ENCODE measurements around the gene DENND1A. TPM values are rescaled to one million over a fixed set of nuclear protein-coding genes. Genes with fewer than 3 reads are reported as not detected.

DENND1A gene
- total and polyA plus RNA-seq, 2 experiments from 2014 or later, result 13.1 to 28.7 TPM

DNA sequence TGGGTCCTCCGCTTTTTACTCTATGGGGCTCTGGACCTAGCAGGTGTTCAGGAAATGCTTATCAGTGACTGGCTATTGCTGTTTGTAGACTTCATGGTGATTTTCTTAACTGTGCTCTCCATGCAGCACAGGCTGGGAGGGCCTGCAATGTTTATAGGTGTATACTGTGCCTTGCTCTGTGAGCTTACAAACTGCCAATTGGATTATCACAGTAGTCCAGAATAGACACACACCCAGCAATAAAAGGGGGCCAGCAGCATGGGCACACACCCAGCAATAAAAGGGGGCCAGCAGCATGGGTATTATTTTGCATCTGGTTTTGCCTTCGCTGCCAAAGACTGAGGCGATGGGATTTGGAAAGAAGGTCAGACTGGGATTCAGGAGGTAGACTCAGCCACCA is 473.9 kb downstream of the DENND1A start (continued):
- TF ChIP-seq CREB1 (CRISPR knock-in tag; IDR thresholded peaks at IDR 0.05; ENCODE audit: low read depth), result no peak
- no peak for TF ChIP-seq EZH2phosphoT487 (IDR thresholded peaks at IDR 0.05; ENCODE audit: unreplicated experiment)
- TF ChIP-seq, protein P1, sequence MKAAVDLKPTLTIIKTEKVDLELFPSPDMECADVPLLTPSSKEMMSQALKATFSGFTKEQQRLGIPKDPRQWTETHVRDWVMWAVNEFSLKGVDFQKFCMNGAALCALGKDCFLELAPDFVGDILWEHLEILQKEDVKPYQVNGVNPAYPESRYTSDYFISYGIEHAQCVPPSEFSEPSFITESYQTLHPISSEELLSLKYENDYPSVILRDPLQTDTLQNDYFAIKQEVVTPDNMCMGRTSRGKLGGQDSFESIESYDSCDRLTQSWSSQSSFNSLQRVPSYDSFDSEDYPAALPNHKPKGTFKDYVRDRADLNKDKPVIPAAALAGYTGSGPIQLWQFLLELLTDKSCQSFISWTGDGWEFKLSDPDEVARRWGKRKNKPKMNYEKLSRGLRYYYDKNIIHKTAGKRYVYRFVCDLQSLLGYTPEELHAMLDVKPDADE (IDR thresholded peaks at IDR 0.05), result no peak
- no peak for TF ChIP-seq EZH2 (IDR thresholded peaks at IDR 0.05; ENCODE audit: low read depth, unreplicated experiment)
- no peak for TF ChIP-seq POLR2AphosphoS5 (IDR thresholded peaks at IDR 0.05; ENCODE audit: low read depth)
- no peak for TF ChIP-seq STAT1 (IDR thresholded peaks at IDR 0.05; ENCODE audit: unreplicated experiment)
- TF ChIP-seq ZNF331 (CRISPR knock-in tag; IDR thresholded peaks at IDR 0.05; ENCODE audit: low read depth), result no peak
- no peak for TF ChIP-seq NANOG (IDR thresholded peaks at IDR 0.05; ENCODE audit: borderline replicate concordance)
- TF ChIP-seq ZNF114 (CRISPR knock-in tag; IDR thresholded peaks at IDR 0.05), result no peak
- TF ChIP-seq, protein P2, sequence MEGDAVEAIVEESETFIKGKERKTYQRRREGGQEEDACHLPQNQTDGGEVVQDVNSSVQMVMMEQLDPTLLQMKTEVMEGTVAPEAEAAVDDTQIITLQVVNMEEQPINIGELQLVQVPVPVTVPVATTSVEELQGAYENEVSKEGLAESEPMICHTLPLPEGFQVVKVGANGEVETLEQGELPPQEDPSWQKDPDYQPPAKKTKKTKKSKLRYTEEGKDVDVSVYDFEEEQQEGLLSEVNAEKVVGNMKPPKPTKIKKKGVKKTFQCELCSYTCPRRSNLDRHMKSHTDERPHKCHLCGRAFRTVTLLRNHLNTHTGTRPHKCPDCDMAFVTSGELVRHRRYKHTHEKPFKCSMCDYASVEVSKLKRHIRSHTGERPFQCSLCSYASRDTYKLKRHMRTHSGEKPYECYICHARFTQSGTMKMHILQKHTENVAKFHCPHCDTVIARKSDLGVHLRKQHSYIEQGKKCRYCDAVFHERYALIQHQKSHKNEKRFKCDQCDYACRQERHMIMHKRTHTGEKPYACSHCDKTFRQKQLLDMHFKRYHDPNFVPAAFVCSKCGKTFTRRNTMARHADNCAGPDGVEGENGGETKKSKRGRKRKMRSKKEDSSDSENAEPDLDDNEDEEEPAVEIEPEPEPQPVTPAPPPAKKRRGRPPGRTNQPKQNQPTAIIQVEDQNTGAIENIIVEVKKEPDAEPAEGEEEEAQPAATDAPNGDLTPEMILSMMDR (conservative IDR thresholded peaks at IDR 0.05; ENCODE audit: low read depth in 2 of 2), result no peak
- TF ChIP-seq, protein P3, sequence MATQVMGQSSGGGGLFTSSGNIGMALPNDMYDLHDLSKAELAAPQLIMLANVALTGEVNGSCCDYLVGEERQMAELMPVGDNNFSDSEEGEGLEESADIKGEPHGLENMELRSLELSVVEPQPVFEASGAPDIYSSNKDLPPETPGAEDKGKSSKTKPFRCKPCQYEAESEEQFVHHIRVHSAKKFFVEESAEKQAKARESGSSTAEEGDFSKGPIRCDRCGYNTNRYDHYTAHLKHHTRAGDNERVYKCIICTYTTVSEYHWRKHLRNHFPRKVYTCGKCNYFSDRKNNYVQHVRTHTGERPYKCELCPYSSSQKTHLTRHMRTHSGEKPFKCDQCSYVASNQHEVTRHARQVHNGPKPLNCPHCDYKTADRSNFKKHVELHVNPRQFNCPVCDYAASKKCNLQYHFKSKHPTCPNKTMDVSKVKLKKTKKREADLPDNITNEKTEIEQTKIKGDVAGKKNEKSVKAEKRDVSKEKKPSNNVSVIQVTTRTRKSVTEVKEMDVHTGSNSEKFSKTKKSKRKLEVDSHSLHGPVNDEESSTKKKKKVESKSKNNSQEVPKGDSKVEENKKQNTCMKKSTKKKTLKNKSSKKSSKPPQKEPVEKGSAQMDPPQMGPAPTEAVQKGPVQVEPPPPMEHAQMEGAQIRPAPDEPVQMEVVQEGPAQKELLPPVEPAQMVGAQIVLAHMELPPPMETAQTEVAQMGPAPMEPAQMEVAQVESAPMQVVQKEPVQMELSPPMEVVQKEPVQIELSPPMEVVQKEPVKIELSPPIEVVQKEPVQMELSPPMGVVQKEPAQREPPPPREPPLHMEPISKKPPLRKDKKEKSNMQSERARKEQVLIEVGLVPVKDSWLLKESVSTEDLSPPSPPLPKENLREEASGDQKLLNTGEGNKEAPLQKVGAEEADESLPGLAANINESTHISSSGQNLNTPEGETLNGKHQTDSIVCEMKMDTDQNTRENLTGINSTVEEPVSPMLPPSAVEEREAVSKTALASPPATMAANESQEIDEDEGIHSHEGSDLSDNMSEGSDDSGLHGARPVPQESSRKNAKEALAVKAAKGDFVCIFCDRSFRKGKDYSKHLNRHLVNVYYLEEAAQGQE (IDR thresholded peaks at IDR 0.05; ENCODE audit: unreplicated experiment), result no peak
- TF ChIP-seq JUNB (IDR thresholded peaks at IDR 0.05; ENCODE audit: unreplicated experiment), result no peak

DNA sequence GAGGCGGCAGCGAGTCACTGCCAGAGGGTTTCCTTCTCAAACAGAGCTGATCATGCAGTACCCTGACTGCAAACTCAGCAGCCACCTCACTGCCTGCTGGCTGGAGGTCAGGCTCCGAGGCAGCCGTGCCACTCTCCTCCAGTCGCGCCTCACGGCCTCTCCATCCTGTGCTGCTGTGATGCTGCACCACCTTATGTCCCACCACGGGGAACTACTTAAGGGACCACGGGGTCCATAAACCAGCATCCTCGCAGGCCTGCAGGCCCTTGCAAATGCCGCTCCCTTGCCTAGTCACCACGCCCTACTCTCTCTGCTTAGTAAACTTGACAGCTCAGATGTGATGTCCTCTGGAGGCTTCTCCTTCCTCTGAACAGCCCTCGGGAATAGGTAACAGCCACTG is 474.7 kb downstream of the DENND1A start:
- H3K36me3 ChIP-seq (ENCODE audit: insufficient read depth), result no peaks in the 10 kb centered on the region
- no peak for ATAC-seq
- H3K9me2 ChIP-seq (ENCODE audit: insufficient read depth), result no peaks in the 10 kb centered on the region
- Mint-ChIP-seq H3K27ac (no peak overlapping the region), H3K9me3 (no peaks in the 10 kb centered on the region), H3K4me1 (peaks cover 10% of the 10 kb centered on the region), H3K4me3 (no peak overlapping the region), H3K27me3 (ENCODE audit: insufficient read depth, low read depth, poor library complexity) (no peaks in the 10 kb centered on the region), H3K36me3 (ENCODE audit: low read depth) (no peaks in the 10 kb centered on the region; the same call in 2 of the 3 replicates)
- H3K4me3 ChIP-seq, result no peak overlapping the region
- no peaks in the 10 kb centered on the region for H3K4me1 ChIP-seq (ENCODE audit: insufficient read depth)
- no peaks in the 10 kb centered on the region for H3K27me3 ChIP-seq (ENCODE audit: insufficient read depth)
- H3K79me2 ChIP-seq (replicated peaks; ENCODE audit: insufficient read depth), result no peaks in the 10 kb centered on the region
- no peak overlapping the region for H2AFZ ChIP-seq
- peaks cover 3% of the 10 kb centered on the region; the same call in 1 of the 2 replicates for H4K20me1 ChIP-seq (replicated peaks; ENCODE audit: insufficient read depth)
- H3K27ac ChIP-seq (ENCODE audit: low read depth), result no peak overlapping the region
- H3F3A ChIP-seq (replicated peaks; ENCODE audit: low read depth), result no peaks in the 10 kb centered on the region
- no peak for DNase-seq (ENCODE audit: low spot score)
- H3K4me2 ChIP-seq, result no peak overlapping the region
- TF ChIP-seq EZH2phosphoT487 (IDR thresholded peaks at IDR 0.05; ENCODE audit: unreplicated experiment), result no peak
- no peak for TF ChIP-seq ZNF114 (CRISPR knock-in tag; IDR thresholded peaks at IDR 0.05)
- no peak for TF ChIP-seq JUNB (IDR thresholded peaks at IDR 0.05; ENCODE audit: unreplicated experiment)
- TF ChIP-seq STAT1 (IDR thresholded peaks at IDR 0.05; ENCODE audit: unreplicated experiment), result no peak
- no peak for TF ChIP-seq EZH2 (IDR thresholded peaks at IDR 0.05; ENCODE audit: low read depth, unreplicated experiment)
- TF ChIP-seq, protein P3 (IDR thresholded peaks at IDR 0.05; ENCODE audit: unreplicated experiment), result no peak
- TF ChIP-seq, protein P2 (conservative IDR thresholded peaks at IDR 0.05; ENCODE audit: low read depth in 2 of 2), result no peak
- no peak for TF ChIP-seq NANOG (IDR thresholded peaks at IDR 0.05; ENCODE audit: borderline replicate concordance)
